DMS 273 treated with DMSO at 0.1 percent for 48 hours (cell line): ENCODE measurements around the gene UBE2D1.

Source experiments
- DNase-seq: peaks from one replicate; lab custom pipeline; 2025; lab: John Stamatoyannopoulos, UW

UBE2D1 gene

GRCh38 chr10:58334817-58335305 is at the start of gene UBE2D1:
Gene UBE2D1, plus strand, starts transcription at chr10:58335006. Its CDS starts 196 bp downstream, at chr10:58335202.
- DNase-seq = no peak

GRCh38 chr10:58291538-58292174 is 43.1 kb upstream of the UBE2D1 start:
- no peak for DNase-seq

- no peak for DNase-seq
Observed at GRCh38 chr10:58293989-58294388, 40.8 kb upstream of the UBE2D1 start.

- DNase-seq = no peak
Observed at GRCh38 chr10:58299580-58299979, 35.2 kb upstream of the UBE2D1 start.

GRCh38 chr10:58300676-58301075 is 34.1 kb upstream of the UBE2D1 start:
- no peak for DNase-seq

- no peak for DNase-seq
Observed at GRCh38 chr10:58302254-58302653, 32.6 kb upstream of the UBE2D1 start.

GRCh38 chr10:58304099-58304633 is 30.6 kb upstream of the UBE2D1 start:
- no peak for DNase-seq

- no peak for DNase-seq
Observed at GRCh38 chr10:58305821-58306220, 29.0 kb upstream of the UBE2D1 start.

GRCh38 chr10:58307676-58308075 is 27.1 kb upstream of the UBE2D1 start:
- no peak for DNase-seq

- DNase-seq = no peak
Observed at GRCh38 chr10:58311026-58311425, 23.8 kb upstream of the UBE2D1 start.

- DNase-seq = no peak
Observed at GRCh38 chr10:58316874-58317273, 17.9 kb upstream of the UBE2D1 start.

GRCh38 chr10:58318346-58318745 is 16.5 kb upstream of the UBE2D1 start:
- no peak for DNase-seq

- no peak for DNase-seq
Observed at GRCh38 chr10:58319599-58319998, 15.2 kb upstream of the UBE2D1 start.

- no peak for DNase-seq
Observed at GRCh38 chr10:58320351-58321049, 14.3 kb upstream of the UBE2D1 start.

GRCh38 chr10:58322072-58322834 is 12.6 kb upstream of the UBE2D1 start:
- no peak for DNase-seq

GRCh38 chr10:58322835-58323209 is 12.0 kb upstream of the UBE2D1 start:
- DNase-seq = no peak

- no peak for DNase-seq
Observed at GRCh38 chr10:58326967-58327381, 7.8 kb upstream of the UBE2D1 start.

GRCh38 chr10:58328233-58328632 is 6.6 kb upstream of the UBE2D1 start:
- no peak for DNase-seq

GRCh38 chr10:58330431-58330830 is 4.4 kb upstream of the UBE2D1 start:
- no peak for DNase-seq

- no peak for DNase-seq
Observed at GRCh38 chr10:58331646-58332045, 3.2 kb upstream of the UBE2D1 start.

GRCh38 chr10:58335306-58336005 is 650 bp downstream of the UBE2D1 start:
- DNase-seq = no peak

- DNase-seq = no peak
Observed at GRCh38 chr10:58336242-58336641, 1.4 kb downstream of the UBE2D1 start.
